Measurements from ENCODE around the gene MOV10.

The MOV10 gene

GRCh38 chr1:112700290-112701226 is 26.1 kb downstream of the MOV10 start:
- peak; percentile 85 for DNase-seq

- DNase-seq: no peak
Observed at GRCh38 chr1:112701227-112702066, 27.0 kb downstream of the MOV10 start.

GRCh38 chr1:112702067-112702395 is 27.6 kb downstream of the MOV10 start:
- no peak for DNase-seq

GRCh38 chr1:112702420-112703261 is 28.2 kb downstream of the MOV10 start:
- no peak for DNase-seq

DNA sequence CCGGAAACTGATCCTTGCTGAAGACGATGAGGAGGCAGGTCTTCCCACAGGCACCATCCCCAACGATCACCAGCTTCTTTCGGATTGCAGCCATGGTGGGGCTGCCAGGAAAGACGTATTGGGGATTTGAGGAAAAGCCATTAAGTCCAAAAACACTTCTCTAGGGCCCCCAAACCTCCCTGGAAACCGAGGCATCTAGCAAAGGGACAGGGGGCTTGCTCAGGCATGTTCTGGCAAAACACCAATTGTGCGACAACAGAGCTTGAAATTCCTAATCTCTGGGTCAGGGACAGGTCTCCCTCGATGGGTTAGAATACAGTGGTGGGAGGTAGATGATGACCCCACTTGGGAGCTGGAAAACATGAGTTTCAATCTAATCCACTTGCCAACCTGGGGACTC is 29.2 kb downstream of the MOV10 start:
- DNase-seq: no peak

- no peak for DNase-seq
Observed at GRCh38 chr1:112704391-112704933, 30.0 kb downstream of the MOV10 start.

DNA sequence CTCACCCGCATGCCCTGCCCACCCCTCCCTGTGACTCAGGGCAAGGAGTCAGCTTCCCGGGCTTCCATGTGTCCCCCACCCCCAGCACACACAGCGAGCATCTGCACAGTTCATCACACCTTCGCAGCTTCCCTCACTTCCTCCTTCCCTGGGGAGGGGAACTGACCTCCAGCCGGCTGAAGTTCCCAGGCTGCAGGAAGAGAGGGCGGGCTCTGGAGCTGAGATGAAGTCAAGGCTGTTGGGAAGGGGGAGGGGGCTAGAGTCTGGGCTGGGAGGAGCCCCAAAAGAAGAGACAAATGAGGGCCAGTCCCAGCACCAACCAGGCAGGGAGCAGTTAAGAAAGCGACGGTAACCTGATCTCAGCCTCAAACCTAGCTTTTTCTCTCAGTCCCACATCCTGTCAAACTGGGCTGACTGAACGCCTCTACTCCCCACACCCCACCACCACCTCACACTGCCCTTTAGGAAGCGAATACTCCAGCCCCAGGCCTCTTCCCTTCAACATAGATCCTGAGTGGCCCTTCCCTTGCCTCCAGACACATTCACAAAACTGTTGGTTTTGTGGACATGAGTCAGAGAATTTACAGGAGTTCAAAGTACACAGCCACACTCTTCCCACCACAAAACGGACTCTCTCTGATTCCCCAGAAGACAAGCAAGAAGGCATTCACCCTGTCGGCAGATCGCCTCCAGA is 30.6 kb downstream of the MOV10 start:
- DNase-seq: peak; percentile 95

DNA sequence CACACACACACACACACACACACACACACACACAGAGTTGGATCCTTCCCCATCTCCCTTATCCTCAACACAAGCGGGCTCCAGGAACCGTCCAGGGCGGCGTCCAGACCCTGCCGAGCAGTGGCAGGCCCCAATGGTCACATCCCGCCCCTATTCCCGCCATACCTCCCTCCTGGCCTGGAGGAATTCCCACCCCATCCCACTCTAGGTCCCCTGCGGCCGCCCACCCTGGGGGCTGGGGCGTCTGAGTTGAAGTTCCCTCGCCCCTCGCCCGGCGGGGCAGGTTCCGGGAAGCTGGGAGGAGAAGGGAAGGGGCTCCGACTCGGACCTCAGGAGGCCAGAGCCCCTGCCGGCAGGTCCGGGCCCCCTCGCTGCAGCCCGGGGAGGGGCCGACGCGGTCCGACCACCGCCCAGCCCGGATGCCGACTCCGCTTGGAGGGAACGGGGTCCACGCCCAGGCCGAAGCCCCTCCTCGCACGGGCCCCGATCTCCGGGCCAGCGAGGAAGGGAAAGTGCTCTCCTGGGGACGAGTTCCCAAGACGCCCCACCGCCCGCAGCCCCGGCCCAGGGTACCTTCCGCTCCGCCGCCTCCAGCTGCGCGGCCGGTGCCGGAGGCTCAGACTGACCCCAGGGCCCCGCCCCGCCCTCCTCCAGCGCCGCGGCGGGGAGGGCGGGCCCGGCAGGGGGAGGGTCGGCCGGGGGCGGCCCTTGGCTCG is 32.2 kb downstream of the MOV10 start, which contains the start of gene RHOC:
Gene RHOC (minus strand): TSS at position 623 of the 716 bp plus-strand sequence. CDS start 3,328 bp downstream, outside the sequence.
- peak; percentile 54 for DNase-seq

DNA sequence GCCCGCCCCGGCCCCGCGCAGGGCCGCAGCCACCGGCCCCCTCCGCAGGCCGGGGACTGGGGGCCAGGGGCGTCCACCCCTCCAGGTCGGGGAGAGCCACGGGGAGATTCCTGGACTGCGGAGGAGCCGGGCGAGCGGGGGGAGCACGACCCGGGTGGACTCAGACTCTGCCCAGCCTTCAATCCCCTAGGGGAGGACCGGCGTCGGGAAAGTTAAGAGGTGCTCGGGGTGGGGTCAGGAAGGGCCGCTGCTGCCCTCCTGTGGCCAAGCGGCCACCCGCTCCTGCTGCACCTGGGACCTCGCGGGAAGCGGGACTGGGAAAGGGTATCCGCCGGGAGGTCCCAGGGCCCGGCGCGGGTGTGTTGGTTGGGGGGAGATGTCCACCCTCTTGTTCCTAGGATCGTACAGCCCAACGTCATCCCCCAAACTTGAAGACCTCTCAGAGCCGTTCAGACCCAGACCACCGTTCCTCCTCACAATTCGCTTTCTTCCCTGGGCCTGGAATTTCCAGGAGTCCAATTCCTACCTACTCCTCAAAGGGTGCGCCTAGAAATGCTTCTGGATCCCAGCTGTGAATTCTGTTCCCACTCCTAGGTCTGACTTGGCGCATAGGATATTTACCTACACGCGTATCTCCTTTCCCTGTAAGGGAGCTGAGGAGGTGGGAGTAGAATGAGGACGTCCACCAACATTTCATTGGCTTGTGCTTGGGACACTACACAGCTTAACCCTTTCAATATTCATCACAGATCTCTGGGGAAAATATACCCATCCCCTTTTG is 33.0 kb downstream of the MOV10 start:
- DNase-seq: peak; percentile 89

- no peak for DNase-seq
Observed at GRCh38 chr1:112708002-112708448, 33.6 kb downstream of the MOV10 start.

DNA sequence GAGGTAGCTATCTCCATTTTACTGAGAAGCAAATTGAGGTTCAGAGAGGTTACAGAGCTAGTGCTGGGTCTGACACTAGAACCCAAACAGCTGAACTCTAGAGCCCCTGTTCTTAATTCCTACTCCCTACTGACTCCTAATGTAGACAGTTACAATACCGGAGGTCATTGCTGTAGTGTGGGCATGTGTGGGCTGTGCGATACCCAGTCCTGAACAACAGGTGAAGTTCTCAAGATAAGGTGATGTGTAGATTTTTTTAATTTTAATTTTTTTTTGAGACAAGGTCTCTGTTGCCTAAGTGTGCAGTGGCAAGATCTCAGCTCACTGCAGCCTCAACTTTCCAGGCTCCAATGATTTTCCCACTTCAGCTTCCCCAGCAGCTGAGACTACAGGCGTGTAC is 34.0 kb downstream of the MOV10 start:
- no peak for DNase-seq

DNA sequence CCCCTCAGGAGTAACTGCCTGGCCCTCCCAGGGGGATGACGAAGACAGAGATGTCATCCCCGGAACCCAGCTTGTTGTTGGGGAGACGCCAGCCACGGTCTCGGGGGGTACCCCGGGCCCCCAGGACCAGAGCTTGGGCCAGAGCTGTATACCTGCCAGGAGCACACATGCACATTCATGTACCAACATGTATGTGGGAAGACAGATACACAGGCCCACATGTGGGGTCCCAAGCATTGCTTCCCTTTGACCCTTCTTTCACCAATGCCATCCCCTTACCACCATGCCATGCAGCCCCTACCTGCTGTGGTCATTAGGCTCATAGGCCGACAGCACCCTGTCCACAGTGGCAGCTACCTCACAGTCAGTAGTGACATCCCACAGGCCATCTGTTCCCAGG is 35.7 kb downstream of the MOV10 start:
- DNase-seq: no peak

DNA sequence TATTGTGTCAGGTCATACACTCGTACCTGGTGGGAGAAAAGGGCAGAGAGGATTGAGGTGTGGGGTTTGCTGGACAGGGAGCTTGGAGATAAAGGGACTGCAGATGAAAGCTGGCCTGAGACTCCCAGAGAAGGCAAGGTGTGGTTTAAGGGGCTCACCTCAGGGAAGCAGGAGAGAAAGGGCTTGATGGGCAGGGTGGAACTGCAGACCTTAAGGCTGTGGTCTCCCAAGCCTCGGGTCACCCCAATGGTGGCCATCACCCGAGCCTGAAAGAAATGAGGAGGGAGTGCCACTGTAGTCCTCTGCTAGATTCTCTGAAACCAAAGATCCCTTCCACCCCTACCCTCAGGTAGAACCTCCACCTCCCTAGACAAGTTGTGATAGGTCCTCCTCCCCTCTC is 36.1 kb downstream of the MOV10 start:
- no peak for DNase-seq

DNA sequence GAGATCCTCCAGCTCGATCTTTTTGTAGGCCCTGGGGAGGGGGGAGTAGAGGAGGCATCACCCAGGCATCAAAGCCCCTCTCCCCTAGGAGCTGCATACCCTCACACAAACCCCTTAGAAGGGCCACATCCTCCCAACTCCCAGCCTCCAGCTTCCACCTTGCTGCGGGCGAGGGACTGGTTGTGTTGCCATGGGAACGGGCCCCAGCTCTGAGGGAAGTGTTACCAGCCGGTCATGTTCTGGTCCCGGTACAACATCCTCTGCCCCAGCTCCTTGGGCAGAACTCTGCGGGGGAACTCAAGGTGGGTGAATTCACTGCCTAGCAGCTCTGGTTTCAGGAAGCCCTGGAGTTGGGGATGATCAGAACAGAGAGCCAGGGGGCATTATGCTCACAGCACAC is 36.6 kb downstream of the MOV10 start:
- no peak for DNase-seq

DNA sequence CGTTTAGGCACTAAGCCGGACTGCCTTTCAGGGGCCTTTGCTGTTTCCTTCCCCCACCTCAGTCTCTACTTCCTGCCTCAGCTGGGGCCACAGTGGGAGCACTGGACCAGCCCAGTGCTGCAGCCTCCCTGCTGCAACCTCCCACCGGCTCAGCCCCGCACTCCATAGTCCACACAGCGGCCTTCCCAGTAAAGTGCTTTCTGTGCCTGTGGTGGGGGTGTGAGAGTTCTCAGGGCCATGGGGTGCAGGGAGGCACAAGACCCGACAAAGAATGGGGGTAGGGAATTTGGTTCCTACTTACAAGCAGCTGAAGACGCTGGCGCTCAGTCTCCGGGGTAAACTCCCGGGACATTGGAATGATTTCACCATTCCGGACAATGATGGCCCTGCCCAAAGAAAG is 37.2 kb downstream of the MOV10 start:
- no peak for DNase-seq

DNA sequence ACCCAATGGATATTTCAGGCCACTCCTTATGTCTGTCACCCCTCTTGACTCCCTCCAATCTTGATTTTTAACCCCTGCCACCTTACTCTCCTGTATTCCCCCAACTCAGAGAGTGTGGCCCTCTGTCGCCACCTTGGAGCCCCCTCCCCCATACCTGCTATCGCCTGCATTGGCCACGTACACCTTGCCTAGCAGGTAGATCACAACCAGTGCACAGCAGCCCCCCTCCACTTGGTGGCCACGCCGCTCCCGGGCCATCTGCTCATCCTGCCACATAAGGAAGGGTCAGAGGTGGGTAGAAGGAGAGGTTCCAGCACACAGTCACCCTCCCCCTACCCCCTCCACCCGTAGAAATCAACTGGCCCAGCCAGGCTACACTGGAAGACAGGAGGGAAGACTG is 37.7 kb downstream of the MOV10 start:
- DNase-seq: no peak

DNA sequence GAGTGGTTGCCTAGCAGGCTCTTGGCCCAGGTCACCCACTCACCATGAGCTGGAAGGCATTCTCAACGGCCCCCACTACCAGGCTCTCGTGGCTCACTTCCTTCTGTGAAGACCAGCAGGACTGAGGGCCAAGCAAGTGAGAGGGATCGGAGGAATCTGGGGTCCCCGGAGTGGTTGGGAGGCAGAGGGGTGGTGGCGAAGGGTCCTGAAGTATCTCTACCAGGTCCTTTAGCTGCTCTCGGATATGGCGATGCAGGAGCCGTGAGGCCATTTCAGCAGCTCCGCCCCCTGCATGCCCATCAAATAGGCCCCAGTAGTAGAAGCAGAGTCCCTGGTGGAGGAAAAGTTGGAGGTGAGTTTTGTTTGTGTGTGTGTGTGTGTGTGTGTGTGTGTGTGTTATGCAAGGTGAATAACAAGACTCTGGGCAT is 38.3 kb downstream of the MOV10 start:
- DNase-seq: no peak

DNA sequence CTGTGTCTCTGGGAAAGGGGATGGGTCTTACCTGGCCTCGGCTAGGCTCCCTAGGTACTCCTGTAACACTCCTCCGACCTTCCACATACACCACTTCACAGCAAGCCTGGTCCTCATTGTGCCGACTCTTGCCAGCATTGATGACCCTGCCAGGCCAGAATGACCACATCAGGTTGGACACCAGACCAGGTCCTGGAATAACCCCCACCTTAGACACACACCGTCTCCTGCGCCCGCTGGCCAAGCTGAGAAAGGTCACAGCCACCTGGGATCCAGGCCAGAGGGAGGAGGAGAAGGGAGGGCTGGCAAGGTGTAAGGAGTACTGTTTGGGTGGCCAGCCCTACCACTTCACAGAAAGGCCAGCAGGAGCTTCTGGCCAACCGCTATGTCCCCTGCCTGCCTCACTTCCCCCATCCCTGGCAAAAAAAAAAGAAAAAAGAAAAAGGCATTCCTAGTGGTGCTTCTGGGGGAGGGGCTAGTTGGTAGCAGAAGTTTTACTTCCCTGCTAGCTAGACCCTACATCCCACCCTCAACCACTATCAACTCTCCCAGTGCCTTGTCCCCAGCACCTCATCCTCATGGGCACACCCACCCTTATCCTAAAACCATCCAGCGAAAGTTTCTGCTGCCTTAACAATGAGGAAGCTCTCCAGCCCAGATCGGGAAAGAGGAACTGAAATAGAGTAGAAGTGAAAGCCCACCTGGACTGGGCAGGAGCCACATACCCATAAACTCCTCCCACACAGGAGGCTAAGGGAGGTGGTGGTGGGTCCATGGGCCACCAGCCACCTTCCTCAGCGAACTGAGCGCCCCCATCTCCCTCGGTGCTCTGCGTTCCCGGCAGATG is 39.2 kb downstream of the MOV10 start:
- no peak for DNase-seq
